SK-N-MC (cell line): ENCODE results near the gene PAAF1.

ENCODE experiments used
- EZH2 ChIP-seq: fragments of 200-600 bp; sonication (generic); IDR thresholded peaks from one replicate; pipeline ENCODE4 v1.6.1; 2017; ENCODE audit warnings: antibody characterized with exemption
- POLR2AphosphoS5 ChIP-seq: IDR thresholded peaks from 2 replicates; pipeline ENCODE4 v1.6.1; 2012; ENCODE audit warnings: mild to moderate bottlenecking, low read depth, low read length, borderline replicate concordance

DNA sequence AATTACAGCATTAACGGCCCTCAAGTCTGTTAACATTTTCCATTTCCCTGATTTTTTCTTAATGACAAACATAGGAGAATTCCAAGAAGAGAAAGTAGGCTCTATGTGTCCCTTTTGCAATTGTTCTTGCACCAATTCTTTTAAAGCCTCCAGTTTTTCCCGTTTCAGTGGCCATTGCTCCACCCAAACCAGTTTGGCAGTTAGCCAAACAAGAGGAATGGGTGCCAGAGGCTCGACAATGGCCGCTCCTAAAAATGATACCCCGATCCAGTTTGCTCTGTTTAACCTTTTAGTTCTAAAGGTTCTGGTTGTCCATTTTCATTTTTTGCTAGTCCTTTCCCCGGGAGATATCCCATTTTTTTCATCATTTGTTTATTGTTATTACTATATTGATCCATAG is 67.3 kb downstream of the PAAF1 start:
- TF ChIP-seq EZH2 (no peak), POLR2AphosphoS5 (no peak)
